ENCODE measurements around the gene C6orf52. TPM values are rescaled to one million over a fixed set of nuclear protein-coding genes. Genes with fewer than 3 reads are reported as not detected.

The C6orf52 gene
- total RNA-seq, 1 experiment from 2014 or later = 4.3 TPM

DNA sequence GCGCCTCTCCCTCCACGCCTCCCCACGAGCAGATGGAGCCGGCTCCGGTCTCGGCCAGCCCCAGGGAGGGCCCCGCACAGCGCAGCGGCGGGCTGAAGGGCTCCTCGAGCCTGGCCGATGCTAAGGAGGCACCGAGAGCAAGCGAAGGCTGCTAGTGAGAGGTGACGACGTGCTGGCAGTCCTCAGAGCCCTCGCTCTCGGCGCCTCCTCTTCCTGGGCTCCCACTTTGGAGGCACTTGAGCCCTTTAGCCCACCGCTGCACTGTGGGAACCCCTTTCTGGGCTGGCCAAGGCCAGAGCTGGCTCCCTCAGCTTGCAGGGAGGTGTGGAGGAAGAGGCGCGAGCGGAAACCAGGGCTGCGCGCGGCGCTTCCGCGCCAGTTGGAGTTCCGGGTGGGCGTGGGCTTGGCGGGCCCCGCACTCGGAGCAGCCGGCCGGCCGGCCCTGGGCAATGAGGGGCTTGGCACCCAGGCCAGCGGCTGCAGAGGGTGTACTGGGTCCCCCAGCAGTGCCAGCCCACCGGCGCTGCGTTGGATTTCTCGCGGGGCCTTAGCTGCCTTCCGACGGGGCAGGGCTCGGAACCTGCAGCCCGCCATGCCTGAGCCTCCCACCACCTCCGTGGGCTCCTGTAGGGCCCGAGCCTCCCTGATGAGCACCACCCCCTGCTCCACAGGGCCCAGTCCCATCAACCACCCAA is 26.0 kb upstream of the C6orf52 start:
- Histone ChIP-seq H3K4me1 (peaks cover 6% of the 10 kb centered on the region), H3K36me3 (ENCODE audit: control insufficient read depth, insufficient read depth, low read length) (no peaks in the 10 kb centered on the region), H3K27me3 (replicated peaks; ENCODE audit: control insufficient read depth, insufficient read depth, low read length) (no peaks in the 10 kb centered on the region), H3K9me3 (0 out of 2 replicates have a peak, but pooled peaks cover 5% of the 10 kb centered on the region), H3K4me3 (ENCODE audit: low read depth, low read length) (no peak overlapping the region)
- intact Hi-C loops (cut with micrococcal nuclease; ENCODE audit: unreplicated experiment) = no loop called here
- no TSS peak for BruUV-seq (replicated peaks)
- Mint-ChIP-seq H3K27me3 (ENCODE audit: insufficient read depth, unreplicated experiment) (no peaks in the 10 kb centered on the region), H3K36me3 (ENCODE audit: insufficient read depth, unreplicated experiment) (peaks cover 13% of the 10 kb centered on the region), H3K4me1 (ENCODE audit: low read depth, unreplicated experiment) (peaks cover 12% of the 10 kb centered on the region), H3K27ac (ENCODE audit: unreplicated experiment) (no peak overlapping the region), H3K9me3 (ENCODE audit: unreplicated experiment) (no peaks in the 10 kb centered on the region), H3K4me3 (ENCODE audit: unreplicated experiment) (no peak overlapping the region)
- TF ChIP-seq, protein P1, sequence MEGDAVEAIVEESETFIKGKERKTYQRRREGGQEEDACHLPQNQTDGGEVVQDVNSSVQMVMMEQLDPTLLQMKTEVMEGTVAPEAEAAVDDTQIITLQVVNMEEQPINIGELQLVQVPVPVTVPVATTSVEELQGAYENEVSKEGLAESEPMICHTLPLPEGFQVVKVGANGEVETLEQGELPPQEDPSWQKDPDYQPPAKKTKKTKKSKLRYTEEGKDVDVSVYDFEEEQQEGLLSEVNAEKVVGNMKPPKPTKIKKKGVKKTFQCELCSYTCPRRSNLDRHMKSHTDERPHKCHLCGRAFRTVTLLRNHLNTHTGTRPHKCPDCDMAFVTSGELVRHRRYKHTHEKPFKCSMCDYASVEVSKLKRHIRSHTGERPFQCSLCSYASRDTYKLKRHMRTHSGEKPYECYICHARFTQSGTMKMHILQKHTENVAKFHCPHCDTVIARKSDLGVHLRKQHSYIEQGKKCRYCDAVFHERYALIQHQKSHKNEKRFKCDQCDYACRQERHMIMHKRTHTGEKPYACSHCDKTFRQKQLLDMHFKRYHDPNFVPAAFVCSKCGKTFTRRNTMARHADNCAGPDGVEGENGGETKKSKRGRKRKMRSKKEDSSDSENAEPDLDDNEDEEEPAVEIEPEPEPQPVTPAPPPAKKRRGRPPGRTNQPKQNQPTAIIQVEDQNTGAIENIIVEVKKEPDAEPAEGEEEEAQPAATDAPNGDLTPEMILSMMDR (IDR thresholded peaks at IDR 0.05; ENCODE audit: insufficient read depth in 1 of 2, low read depth in 1 of 2, low read length in 1 of 2, severe bottlenecking in 1 of 2, unreplicated experiment in 1 of 2) = no peak
- ChIA-PET POLR2A (no interaction called here), CTCF (no interaction called here)
- no peak for DNase-seq

DNA sequence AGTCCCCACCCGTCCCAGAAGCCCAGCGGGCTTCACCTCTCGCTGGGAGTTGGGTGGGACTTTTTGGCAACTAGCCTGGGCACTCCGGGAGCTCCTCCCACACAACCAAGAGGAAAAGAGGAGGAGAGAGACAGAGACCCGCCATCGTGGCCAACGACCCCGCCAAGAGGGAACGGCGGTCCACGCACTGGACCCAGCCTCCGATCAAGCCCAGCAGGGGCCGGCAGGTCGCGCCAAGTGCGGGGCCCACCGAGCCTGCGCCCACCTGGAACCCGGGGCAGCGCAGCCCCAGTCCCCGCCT is 25.5 kb upstream of the C6orf52 start:
- peaks cover 9% of the 10 kb centered on the region for H3K4me1 Mint-ChIP-seq (ENCODE audit: low read depth, unreplicated experiment)
- peaks cover 12% of the 10 kb centered on the region for H3K36me3 Mint-ChIP-seq (ENCODE audit: insufficient read depth, unreplicated experiment)
- TF ChIP-seq, protein P1 (IDR thresholded peaks at IDR 0.05; ENCODE audit: insufficient read depth in 1 of 2, low read depth in 1 of 2, low read length in 1 of 2, severe bottlenecking in 1 of 2, unreplicated experiment in 1 of 2) = no peak
- Histone ChIP-seq H3K4me1 (peaks cover 6% of the 10 kb centered on the region), H3K9me3 (0 out of 2 replicates have a peak, but pooled peaks cover 5% of the 10 kb centered on the region), H3K36me3 (ENCODE audit: control insufficient read depth, insufficient read depth, low read length) (no peaks in the 10 kb centered on the region), H3K27me3 (replicated peaks; ENCODE audit: control insufficient read depth, insufficient read depth, low read length) (no peaks in the 10 kb centered on the region), H3K4me3 (ENCODE audit: low read depth, low read length) (no peak overlapping the region)
- H3K27me3 Mint-ChIP-seq (ENCODE audit: insufficient read depth, unreplicated experiment) = no peaks in the 10 kb centered on the region
- H3K9me3 Mint-ChIP-seq (ENCODE audit: unreplicated experiment) = no peaks in the 10 kb centered on the region
- DNase-seq = no peak
- H3K4me3 Mint-ChIP-seq (ENCODE audit: unreplicated experiment) = no peak overlapping the region
- intact Hi-C loops (cut with micrococcal nuclease; ENCODE audit: unreplicated experiment) = no loop called here
- ChIA-PET CTCF (no interaction called here), POLR2A (no interaction called here)
- no TSS peak for BruUV-seq (replicated peaks)
- no peak overlapping the region for H3K27ac Mint-ChIP-seq (ENCODE audit: unreplicated experiment)

DNA sequence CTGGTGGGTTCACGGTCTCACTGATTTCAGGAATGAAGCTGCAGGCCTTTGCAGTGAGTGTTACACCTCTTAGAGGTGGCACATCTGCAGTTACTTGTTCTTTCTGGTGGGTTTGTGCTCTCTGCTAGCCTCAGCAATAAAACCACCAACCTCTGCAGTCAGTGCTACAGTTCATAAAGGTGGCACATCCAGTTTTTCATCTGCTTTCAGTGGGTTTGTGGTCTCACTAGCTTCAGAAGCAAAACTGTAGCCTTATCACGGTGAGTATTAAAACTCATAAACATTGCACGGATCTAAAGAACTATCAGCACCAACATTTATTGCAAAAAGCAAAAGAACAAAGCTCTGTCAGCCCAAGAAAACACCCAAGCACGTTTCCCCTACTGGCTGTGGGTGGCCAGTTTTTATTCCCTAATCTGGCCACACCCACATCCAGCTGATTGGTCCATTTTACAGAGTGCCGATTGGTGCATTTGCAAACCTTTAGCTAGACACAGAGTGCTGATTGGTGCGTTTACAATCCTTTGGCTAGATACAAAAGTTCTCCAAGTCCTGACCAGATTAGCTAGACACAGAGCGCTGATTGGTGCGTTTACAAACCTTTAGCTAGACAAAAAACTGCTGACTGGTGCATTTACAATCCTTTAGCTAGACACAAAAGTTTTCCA is 25.0 kb upstream of the C6orf52 start:
- peaks cover 6% of the 10 kb centered on the region for H3K4me1 ChIP-seq
- Mint-ChIP-seq H3K27me3 (ENCODE audit: insufficient read depth, unreplicated experiment) (no peaks in the 10 kb centered on the region), H3K9me3 (ENCODE audit: unreplicated experiment) (no peaks in the 10 kb centered on the region), H3K27ac (ENCODE audit: unreplicated experiment) (no peak overlapping the region), H3K36me3 (ENCODE audit: insufficient read depth, unreplicated experiment) (peaks cover 12% of the 10 kb centered on the region), H3K4me1 (ENCODE audit: low read depth, unreplicated experiment) (peaks cover 9% of the 10 kb centered on the region), H3K4me3 (ENCODE audit: unreplicated experiment) (no peak overlapping the region)
- no peaks in the 10 kb centered on the region for H3K27me3 ChIP-seq (replicated peaks; ENCODE audit: control insufficient read depth, insufficient read depth, low read length)
- intact Hi-C loops (cut with micrococcal nuclease; ENCODE audit: unreplicated experiment) = no loop called here
- no peak overlapping the region for H3K4me3 ChIP-seq (ENCODE audit: low read depth, low read length)
- H3K36me3 ChIP-seq (ENCODE audit: control insufficient read depth, insufficient read depth, low read length) = no peaks in the 10 kb centered on the region
- H3K9me3 ChIP-seq = 0 out of 2 replicates have a peak, but pooled peaks cover 5% of the 10 kb centered on the region
- ChIA-PET CTCF (no interaction called here), POLR2A (no interaction called here)
- TF ChIP-seq, protein P1 (IDR thresholded peaks at IDR 0.05; ENCODE audit: insufficient read depth in 1 of 2, low read depth in 1 of 2, low read length in 1 of 2, severe bottlenecking in 1 of 2, unreplicated experiment in 1 of 2) = no peak
- BruUV-seq (replicated peaks) = no TSS peak
- DNase-seq = no peak
